HEK293 (cell line): ENCODE data around the gene LTBP1.
"Not testable (repeated sequence)": the region's sequence is repeated elsewhere in the genome, so short reads cannot be mapped to it uniquely, and the experiment has no call there.

Experiments
- CTCF ChIA-PET: fragments of 350-600 bp; formaldehyde crosslinking; extraction: SDS; loops from one replicate; lab custom pipeline; 2021; ENCODE audit warnings: antibody characterized with exemption; lab: Yijun Ruan, JAX
- POLR2A ChIA-PET: fragments of 300-600 bp; formaldehyde crosslinking; extraction: SDS; loops from one replicate; lab custom pipeline; 2020; ENCODE audit warnings: antibody characterized with exemption, inconsistent platforms; lab: Yijun Ruan, JAX
- H3K27ac ChIP-seq: fragments of 200-500 bp; sonication (Bioruptor generic); 2 replicates; pipeline ENCODE4 v1.5.1; 2014; ENCODE audit warnings: low read depth, low read length, control low read depth, inconsistent platforms; ENCODE audit errors: extremely low read depth
- H3K36me3 ChIP-seq, 2 experiments: fragments of 200-500 bp in 1 of 2; sonication (Bioruptor generic) in 1 of 2; 1 replicate in 1 of 2; 2 replicates in 1 of 2; pipeline ENCODE4 v1.5.1; 2014 to 2017; ENCODE audit warnings: inconsistent platforms in 2 of 2, low read length in 2 of 2; ENCODE audit not compliant: control insufficient read depth in 2 of 2, insufficient read depth in 1 of 2
- H3K4me1 ChIP-seq: fragments of 200-500 bp; sonication (Bioruptor generic); 2 replicates; pipeline ENCODE4 v1.5.1; 2014; ENCODE audit warnings: mild to moderate bottlenecking, low read length, inconsistent platforms; ENCODE audit not compliant: control insufficient read depth, insufficient read depth
- H3K4me3 ChIP-seq: 2 replicates; pipeline ENCODE4 v1.5.1; 2011; ENCODE audit warnings: low read depth, mild to moderate bottlenecking, control low read depth, low read length, moderate library complexity
- H3K9me3 ChIP-seq: fragments of 200-500 bp; sonication (Bioruptor generic); 2 replicates; pipeline ENCODE4 v1.5.1; 2014; ENCODE audit warnings: low read depth, low read length, inconsistent platforms; ENCODE audit not compliant: control insufficient read depth, insufficient read depth
- BCL11B ChIP-seq: fragments of 450-650 bp; formaldehyde crosslinking; IDR thresholded peaks from 2 replicates; pipeline ENCODE4 v1.5.1; 2016; ENCODE audit warnings: low read depth, missing biosample characterization, missing genetic modification characterization
- FEZF1 ChIP-seq: fragments of 450-650 bp; formaldehyde crosslinking; IDR thresholded peaks from 2 replicates; pipeline ENCODE4 v1.5.1; 2016; ENCODE audit warnings: missing biosample characterization, missing genetic modification characterization
- GLIS2 ChIP-seq: fragments of 450-650 bp; formaldehyde crosslinking; IDR thresholded peaks from 2 replicates; pipeline ENCODE4 v1.5.1; 2016; ENCODE audit warnings: missing biosample characterization, missing genetic modification characterization
- HOXC10 ChIP-seq: sonication (generic); formaldehyde crosslinking; IDR thresholded peaks from 2 replicates; pipeline ENCODE4 v1.8.1; 2023; ENCODE audit warnings: mild to moderate bottlenecking, missing genetic modification reagents
- KLF17 ChIP-seq: fragments of 450-650 bp; formaldehyde crosslinking; IDR thresholded peaks from 2 replicates; pipeline ENCODE4 v1.5.1; 2016; ENCODE audit warnings: missing biosample characterization, missing genetic modification characterization
- MYNN ChIP-seq: fragments of 450-650 bp; formaldehyde crosslinking; IDR thresholded peaks from 2 replicates; pipeline ENCODE4 v1.5.1; 2016; ENCODE audit warnings: missing biosample characterization, missing genetic modification characterization, borderline replicate concordance
- ZBTB1 ChIP-seq: fragments of 450-650 bp; formaldehyde crosslinking; IDR thresholded peaks from 2 replicates; pipeline ENCODE4 v1.5.1; 2016; ENCODE audit warnings: missing biosample characterization, missing genetic modification characterization
- ZBTB49 ChIP-seq: fragments of 450-650 bp; formaldehyde crosslinking; IDR thresholded peaks from 2 replicates; pipeline ENCODE4 v1.5.1; 2016; ENCODE audit warnings: missing biosample characterization, missing genetic modification characterization, low read depth
- ZBTB8A ChIP-seq: fragments of 450-650 bp; formaldehyde crosslinking; IDR thresholded peaks from 2 replicates; pipeline ENCODE4 v1.5.1; 2016; ENCODE audit warnings: missing biosample characterization, missing genetic modification characterization
- ZFHX2 ChIP-seq: fragments of 450-650 bp; formaldehyde crosslinking; conservative IDR thresholded peaks from 2 replicates; pipeline ENCODE4 v1.5.1; 2016; ENCODE audit warnings: missing biosample characterization, missing genetic modification characterization
- ZFP69B ChIP-seq: fragments of 450-650 bp; formaldehyde crosslinking; IDR thresholded peaks from 2 replicates; pipeline ENCODE4 v1.5.1; 2016; ENCODE audit warnings: missing biosample characterization, missing genetic modification characterization
- ZNF138 ChIP-seq: fragments of 450-650 bp; formaldehyde crosslinking; IDR thresholded peaks from 2 replicates; pipeline ENCODE4 v1.5.1; 2016; ENCODE audit warnings: missing biosample characterization, missing genetic modification characterization, borderline replicate concordance
- ZNF146 ChIP-seq: fragments of 450-650 bp; formaldehyde crosslinking; IDR thresholded peaks from 2 replicates; pipeline ENCODE4 v1.5.1; 2016; ENCODE audit warnings: missing biosample characterization, missing genetic modification characterization
- ZNF335 ChIP-seq: fragments of 450-650 bp; formaldehyde crosslinking; conservative IDR thresholded peaks from 2 replicates; pipeline ENCODE4 v1.5.1; 2016; ENCODE audit warnings: missing biosample characterization, missing genetic modification characterization
- ZNF426 ChIP-seq: fragments of 450-650 bp; formaldehyde crosslinking; IDR thresholded peaks from 2 replicates; pipeline ENCODE4 v1.5.1; 2017; ENCODE audit warnings: missing biosample characterization, missing genetic modification characterization, mild to moderate bottlenecking, inconsistent platforms, moderate library complexity
- ZNF510 ChIP-seq: fragments of 450-650 bp; formaldehyde crosslinking; IDR thresholded peaks from 2 replicates; pipeline ENCODE4 v1.5.1; 2018; ENCODE audit warnings: mild to moderate bottlenecking, missing genetic modification characterization, missing biosample characterization; ENCODE audit not compliant: insufficient replicate concordance
- ZNF555 ChIP-seq: fragments of 450-650 bp; formaldehyde crosslinking; conservative IDR thresholded peaks from 2 replicates; pipeline ENCODE4 v1.5.1; 2017; ENCODE audit warnings: missing biosample characterization, mild to moderate bottlenecking, missing genetic modification characterization, inconsistent platforms
- ZNF585B ChIP-seq: fragments of 450-650 bp; formaldehyde crosslinking; IDR thresholded peaks from 2 replicates; pipeline ENCODE4 v1.5.1; 2016; ENCODE audit warnings: missing biosample characterization, missing genetic modification characterization
- ZNF596 ChIP-seq: fragments of 450-650 bp; IDR thresholded peaks from 2 replicates; pipeline ENCODE4 v1.5.0; 2018; ENCODE audit warnings: missing biosample characterization, mild to moderate bottlenecking, missing genetic modification characterization, moderate library complexity
- ZNF654 ChIP-seq: fragments of 450-650 bp; formaldehyde crosslinking; IDR thresholded peaks from 2 replicates; pipeline ENCODE4 v1.5.1; 2016; ENCODE audit warnings: low read depth, missing biosample characterization, missing genetic modification characterization
- ZNF792 ChIP-seq: fragments of 450-650 bp; formaldehyde crosslinking; IDR thresholded peaks from 2 replicates; pipeline ENCODE4 v1.5.1; 2016; ENCODE audit warnings: missing biosample characterization, missing genetic modification characterization
- ZNF843 ChIP-seq: fragments of 450-650 bp; formaldehyde crosslinking; IDR thresholded peaks from 2 replicates; pipeline ENCODE4 v1.5.1; 2016; ENCODE audit warnings: missing biosample characterization, missing genetic modification characterization
- ZSCAN23 ChIP-seq: fragments of 450-650 bp; formaldehyde crosslinking; IDR thresholded peaks from 2 replicates; pipeline ENCODE4 v1.5.1; 2016; ENCODE audit warnings: missing biosample characterization, missing genetic modification characterization
- TF ChIP-seq, protein P1 (sequence below): fragments of 450-650 bp; formaldehyde crosslinking; IDR thresholded peaks from 2 replicates; pipeline ENCODE4 v1.5.0; 2017; ENCODE audit warnings: missing biosample characterization, missing genetic modification characterization, borderline replicate concordance

Gene LTBP1

GRCh38 chr2:32973772-32974171 is 27.0 kb downstream of the LTBP1 start:
- H3K27ac ChIP-seq, H3K4me1 ChIP-seq, POLR2A ChIA-PET, H3K36me3 ChIP-seq, H3K9me3 ChIP-seq, H3K4me3 ChIP-seq: not testable (repeated sequence)
- CTCF ChIA-PET, result interaction anchor here (0.6 kb wide), 1 partner anchor 44 kb away, joined by 3 read pairs; no protein-coding TSS in a partner anchor
- TF ChIP-seq ZNF146, result peak; percentile 59; the same call in 1 of the 2 replicates

DNA sequence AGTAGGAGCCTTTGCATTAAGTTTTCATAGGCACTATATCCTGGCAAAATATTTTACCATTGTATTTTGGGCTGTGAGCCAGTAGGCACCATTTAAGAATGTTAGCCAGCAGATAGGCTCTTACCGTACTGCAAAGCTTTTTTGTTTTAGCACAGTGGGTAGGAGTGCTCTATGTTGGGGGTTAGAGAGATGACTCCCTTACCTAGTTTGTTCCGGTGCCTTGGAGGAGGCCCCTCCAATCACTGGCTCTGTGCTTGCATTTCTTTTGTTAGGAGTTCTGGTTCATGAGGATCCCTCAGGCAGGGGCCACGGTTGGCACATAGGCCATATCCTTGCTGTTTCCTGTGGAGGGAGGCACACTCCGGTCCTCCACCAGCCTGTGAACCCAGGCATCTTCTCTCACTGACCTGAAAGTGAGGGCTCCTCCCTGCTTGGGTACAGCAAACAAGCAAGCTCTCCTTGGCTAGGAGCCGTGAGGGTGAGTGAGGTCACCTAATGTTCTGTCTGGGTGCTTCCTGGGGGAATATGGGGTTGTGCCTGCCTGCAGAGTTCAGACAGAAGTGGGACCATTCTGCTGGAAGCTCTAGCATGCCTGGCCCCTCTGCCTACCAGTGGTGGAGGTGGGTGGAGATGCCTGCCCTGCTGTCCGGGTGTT is 29.8 kb downstream of the LTBP1 start:
- H3K4me1 ChIP-seq, result peaks cover 6% of the 10 kb centered on the region
- H3K4me3 ChIP-seq, result no peak overlapping the region
- ChIA-PET POLR2A (no interaction called here), CTCF (interaction anchor here (0.6 kb wide), 1 partner anchor 18 kb away, joined by 3 read pairs; no protein-coding TSS in a partner anchor)
- no peaks in the 10 kb centered on the region for H3K36me3 ChIP-seq
- no peak overlapping the region; the same call in 1 of the 2 replicates for H3K27ac ChIP-seq
- no peak for TF ChIP-seq ZNF426 (tag by site-specific recombination)
- no peak for TF ChIP-seq ZNF335 (tag by site-specific recombination)
- TF ChIP-seq ZNF596 (tag by site-specific recombination), result no peak
- TF ChIP-seq ZNF510, result no peak
- no peak for TF ChIP-seq ZBTB1
- no peak for TF ChIP-seq MYNN
- TF ChIP-seq BCL11B, result no peak
- TF ChIP-seq ZNF654 (tag by site-specific recombination), result no peak
- TF ChIP-seq ZBTB8A (tag by site-specific recombination), result no peak
- TF ChIP-seq ZFHX2 (tag by site-specific recombination), result no peak
- no peak for TF ChIP-seq ZBTB49 (tag by site-specific recombination)
- no peak for TF ChIP-seq ZNF843
- TF ChIP-seq ZNF585B (tag by site-specific recombination), result no peak
- TF ChIP-seq HOXC10 (CRISPR knock-in tag), result no peak
- no peak for TF ChIP-seq FEZF1
- TF ChIP-seq GLIS2 (tag by site-specific recombination), result no peak
- no peak for TF ChIP-seq KLF17
- TF ChIP-seq ZNF792 (tag by site-specific recombination), result no peak
- no peaks in the 10 kb centered on the region for H3K9me3 ChIP-seq

- POLR2A ChIA-PET, result no interaction called here
- Histone ChIP-seq H3K9me3 (no peaks in the 10 kb centered on the region), H3K4me1 (peaks cover 6% of the 10 kb centered on the region), H3K4me3 (no peak overlapping the region), H3K36me3 (no peaks in the 10 kb centered on the region), H3K27ac (no peak overlapping the region)
- CTCF ChIA-PET, result interaction anchor here (0.6 kb wide), 1 partner anchor 13 kb away, joined by 3 read pairs; no protein-coding TSS in a partner anchor
- TF ChIP-seq ZFP69B (tag by site-specific recombination) (no peak), ZNF555 (tag by site-specific recombination) (no peak), ZNF138 (tag by site-specific recombination) (no peak), ZSCAN23 (no peak)
- TF ChIP-seq, protein P1, sequence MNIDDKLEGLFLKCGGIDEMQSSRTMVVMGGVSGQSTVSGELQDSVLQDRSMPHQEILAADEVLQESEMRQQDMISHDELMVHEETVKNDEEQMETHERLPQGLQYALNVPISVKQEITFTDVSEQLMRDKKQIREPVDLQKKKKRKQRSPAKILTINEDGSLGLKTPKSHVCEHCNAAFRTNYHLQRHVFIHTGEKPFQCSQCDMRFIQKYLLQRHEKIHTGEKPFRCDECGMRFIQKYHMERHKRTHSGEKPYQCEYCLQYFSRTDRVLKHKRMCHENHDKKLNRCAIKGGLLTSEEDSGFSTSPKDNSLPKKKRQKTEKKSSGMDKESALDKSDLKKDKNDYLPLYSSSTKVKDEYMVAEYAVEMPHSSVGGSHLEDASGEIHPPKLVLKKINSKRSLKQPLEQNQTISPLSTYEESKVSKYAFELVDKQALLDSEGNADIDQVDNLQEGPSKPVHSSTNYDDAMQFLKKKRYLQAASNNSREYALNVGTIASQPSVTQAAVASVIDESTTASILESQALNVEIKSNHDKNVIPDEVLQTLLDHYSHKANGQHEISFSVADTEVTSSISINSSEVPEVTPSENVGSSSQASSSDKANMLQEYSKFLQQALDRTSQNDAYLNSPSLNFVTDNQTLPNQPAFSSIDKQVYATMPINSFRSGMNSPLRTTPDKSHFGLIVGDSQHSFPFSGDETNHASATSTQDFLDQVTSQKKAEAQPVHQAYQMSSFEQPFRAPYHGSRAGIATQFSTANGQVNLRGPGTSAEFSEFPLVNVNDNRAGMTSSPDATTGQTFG (tag by site-specific recombination), result no peak
These were observed 30.5 kb downstream of the LTBP1 start for GRCh38 chr2:32977228-32977758.
